Measurements from ENCODE around the gene SOCS1.

The SOCS1 gene

GRCh38 chr16:11272921-11273720 lies 17.1 kb upstream of the SOCS1 start, which contains the start of gene PRM3:
Gene PRM3 (minus strand): TSS chr16:11273629. CDS start chr16:11273595, 34 bp downstream.
- no peak for TF ChIP-seq CTCF (IDR thresholded peaks at IDR 0.05; ENCODE audit: low read depth, low read length)

GRCh38 chr16:11272484-11272883 lies 16.5 kb upstream of the SOCS1 start:
- no peak for DNase-seq
- Histone ChIP-seq H3K4me3 (ENCODE audit: low read depth, low read length) (no peak overlapping the region), H3K27ac (no peak overlapping the region), H3K27me3 (ENCODE audit: insufficient read depth, low read depth, severe bottlenecking) (no peaks in the 10 kb centered on the region), H3K36me3 (no peaks in the 10 kb centered on the region), H3K9me3 (ENCODE audit: severe bottlenecking) (no peaks in the 10 kb centered on the region)
- no peak for TF ChIP-seq CTCF (IDR thresholded peaks at IDR 0.05; ENCODE audit: low read depth, low read length)

More at GRCh38 chr16:11272921-11273720, 17.1 kb upstream of the SOCS1 start, which contains the start of gene PRM3:
- Histone ChIP-seq H3K36me3 (no peaks in the 10 kb centered on the region), H3K4me3 (ENCODE audit: low read depth, low read length) (no peak within 1 kb of the TSS), H3K9me3 (ENCODE audit: severe bottlenecking) (no peaks in the 10 kb centered on the region), H3K27ac (no peak within 1 kb of the TSS), H3K27me3 (ENCODE audit: insufficient read depth, low read depth, severe bottlenecking) (no peaks in the 10 kb centered on the region)
- DNase-seq = no peak

GRCh38 chr16:11271610-11272009 lies 15.6 kb upstream of the SOCS1 start:
- Histone ChIP-seq H3K9me3 (ENCODE audit: severe bottlenecking) (no peaks in the 10 kb centered on the region), H3K36me3 (no peaks in the 10 kb centered on the region), H3K27ac (no peak overlapping the region), H3K4me3 (ENCODE audit: low read depth, low read length) (no peak overlapping the region), H3K27me3 (ENCODE audit: insufficient read depth, low read depth, severe bottlenecking) (no peaks in the 10 kb centered on the region)
- TF ChIP-seq CTCF (IDR thresholded peaks at IDR 0.05; ENCODE audit: low read depth, low read length) = no peak
- no peak for DNase-seq

- Histone ChIP-seq H3K9me3 (ENCODE audit: severe bottlenecking) (no peaks in the 10 kb centered on the region), H3K36me3 (no peaks in the 10 kb centered on the region), H3K27me3 (ENCODE audit: insufficient read depth, low read depth, severe bottlenecking) (no peaks in the 10 kb centered on the region), H3K4me3 (ENCODE audit: low read depth, low read length) (no peak overlapping the region), H3K27ac (no peak overlapping the region)
- DNase-seq = no peak
- TF ChIP-seq CTCF (IDR thresholded peaks at IDR 0.05; ENCODE audit: low read depth, low read length) = no peak
Measured at GRCh38 chr16:11270602-11271162, 14.7 kb upstream of the SOCS1 start.

GRCh38 chr16:11268921-11269375 lies 12.9 kb upstream of the SOCS1 start, which contains the start of gene TNP2:
Gene TNP2 (minus strand): TSS chr16:11269325. CDS start chr16:11269262, 63 bp downstream.
- Histone ChIP-seq H3K36me3 (no peaks in the 10 kb centered on the region), H3K27me3 (ENCODE audit: insufficient read depth, low read depth, severe bottlenecking) (no peaks in the 10 kb centered on the region), H3K9me3 (ENCODE audit: severe bottlenecking) (no peaks in the 10 kb centered on the region), H3K27ac (no peak within 1 kb of the TSS), H3K4me3 (ENCODE audit: low read depth, low read length) (no peak within 1 kb of the TSS)
- no peak for TF ChIP-seq CTCF (IDR thresholded peaks at IDR 0.05; ENCODE audit: low read depth, low read length)
- DNase-seq = no peak
